Measurements from ENCODE around the gene STPG2. TPM values are rescaled to one million over a fixed set of nuclear protein-coding genes. Genes with fewer than 3 reads are reported as not detected.

STPG2 gene
- polyA plus RNA-seq, 2 donors = 0.02 TPM; not detected in 1

GRCh38 chr4:97868097-97868496, 275.2 kb downstream of the STPG2 start:
- Histone ChIP-seq H3K36me3 (ENCODE audit: control insufficient read depth in 2 of 2, insufficient read depth in 2 of 2, low read length in 1 of 2) (no peaks in the 10 kb centered on the region), H3K4me1 (ENCODE audit: control insufficient read depth in 2 of 2, insufficient read depth in 2 of 2, low read length in 1 of 2) (no peaks in the 10 kb centered on the region), H3K27me3 (ENCODE audit: control insufficient read depth in 1 of 2, insufficient read depth in 2 of 2, low read length in 2 of 2) (no peaks in the 10 kb centered on the region), H3K9me3 (ENCODE audit: control insufficient read depth in 2 of 2, insufficient read depth in 1 of 2, low read depth in 1 of 2, low read length in 1 of 2) (no peaks in the 10 kb centered on the region), H3K4me3 (ENCODE audit: low read depth in 1 of 2, low read length in 2 of 2) (no peak overlapping the region), H3K27ac (ENCODE audit: low read depth in 2 of 2, low read length in 1 of 2) (no peak overlapping the region)
- WGBS, 2 donors = 46 to 60% methylated on average over 4 of the region's 4 CpGs

- Histone ChIP-seq H3K27ac (ENCODE audit: low read depth in 2 of 2, low read length in 1 of 2) (no peak overlapping the region), H3K4me3 (ENCODE audit: low read depth in 1 of 2, low read length in 2 of 2) (no peak overlapping the region), H3K27me3 (ENCODE audit: control insufficient read depth in 1 of 2, insufficient read depth in 2 of 2, low read length in 2 of 2) (no peaks in the 10 kb centered on the region), H3K4me1 (ENCODE audit: control insufficient read depth in 2 of 2, insufficient read depth in 2 of 2, low read length in 1 of 2) (no peaks in the 10 kb centered on the region), H3K36me3 (ENCODE audit: control insufficient read depth in 2 of 2, insufficient read depth in 2 of 2, low read length in 1 of 2) (no peaks in the 10 kb centered on the region), H3K9me3 (ENCODE audit: control insufficient read depth in 2 of 2, insufficient read depth in 1 of 2, low read depth in 1 of 2, low read length in 1 of 2) (no peaks in the 10 kb centered on the region)
- 47 to 61% methylated on average over 1 of the region's 1 CpG for WGBS, 2 donors
Measured at GRCh38 chr4:97867557-97868091, 275.7 kb downstream of the STPG2 start.

- H3K27ac ChIP-seq (ENCODE audit: low read depth in 2 of 2, low read length in 1 of 2) = no peak overlapping the region
- no peaks in the 10 kb centered on the region for H3K27me3 ChIP-seq (ENCODE audit: control insufficient read depth in 1 of 2, insufficient read depth in 2 of 2, low read length in 2 of 2)
- no peaks in the 10 kb centered on the region for H3K9me3 ChIP-seq (ENCODE audit: control insufficient read depth in 2 of 2, insufficient read depth in 1 of 2, low read depth in 1 of 2, low read length in 1 of 2)
- H3K4me1 ChIP-seq (ENCODE audit: control insufficient read depth in 2 of 2, insufficient read depth in 2 of 2, low read length in 1 of 2) = no peaks in the 10 kb centered on the region
- H3K4me3 ChIP-seq (ENCODE audit: low read depth in 1 of 2, low read length in 2 of 2) = no peak overlapping the region
- no peaks in the 10 kb centered on the region for H3K36me3 ChIP-seq (ENCODE audit: control insufficient read depth in 2 of 2, insufficient read depth in 2 of 2, low read length in 1 of 2)
Measured at GRCh38 chr4:97866821-97867556, 276.3 kb downstream of the STPG2 start.

GRCh38 chr4:97851115-97851514, 292.2 kb downstream of the STPG2 start:
- Histone ChIP-seq H3K36me3 (ENCODE audit: control insufficient read depth in 2 of 2, insufficient read depth in 2 of 2, low read length in 1 of 2) (no peaks in the 10 kb centered on the region), H3K27me3 (ENCODE audit: control insufficient read depth in 1 of 2, insufficient read depth in 2 of 2, low read length in 2 of 2) (no peaks in the 10 kb centered on the region), H3K4me3 (ENCODE audit: low read depth in 1 of 2, low read length in 2 of 2) (no peak overlapping the region), H3K9me3 (ENCODE audit: control insufficient read depth in 2 of 2, insufficient read depth in 1 of 2, low read depth in 1 of 2, low read length in 1 of 2) (no peaks in the 10 kb centered on the region), H3K27ac (ENCODE audit: low read depth in 2 of 2, low read length in 1 of 2) (no peak overlapping the region), H3K4me1 (ENCODE audit: control insufficient read depth in 2 of 2, insufficient read depth in 2 of 2, low read length in 1 of 2) (no peaks in the 10 kb centered on the region)
- 79 to 89% methylated on average over 1 of the region's 1 CpG for WGBS, 2 donors

- Histone ChIP-seq H3K36me3 (ENCODE audit: control insufficient read depth in 2 of 2, insufficient read depth in 2 of 2, low read length in 1 of 2) (no peaks in the 10 kb centered on the region), H3K27ac (ENCODE audit: low read depth in 2 of 2, low read length in 1 of 2) (no peak overlapping the region), H3K4me1 (ENCODE audit: control insufficient read depth in 2 of 2, insufficient read depth in 2 of 2, low read length in 1 of 2) (no peaks in the 10 kb centered on the region), H3K9me3 (ENCODE audit: control insufficient read depth in 2 of 2, insufficient read depth in 1 of 2, low read depth in 1 of 2, low read length in 1 of 2) (no peaks in the 10 kb centered on the region), H3K27me3 (ENCODE audit: control insufficient read depth in 1 of 2, insufficient read depth in 2 of 2, low read length in 2 of 2) (no peaks in the 10 kb centered on the region), H3K4me3 (ENCODE audit: low read depth in 1 of 2, low read length in 2 of 2) (no peak overlapping the region)
Measured at GRCh38 chr4:97845758-97846157, 297.5 kb downstream of the STPG2 start.

GRCh38 chr4:97841512-97841911, 301.8 kb downstream of the STPG2 start:
- Histone ChIP-seq H3K36me3 (ENCODE audit: control insufficient read depth in 2 of 2, insufficient read depth in 2 of 2, low read length in 1 of 2) (no peaks in the 10 kb centered on the region), H3K27ac (ENCODE audit: low read depth in 2 of 2, low read length in 1 of 2) (no peak overlapping the region), H3K9me3 (ENCODE audit: control insufficient read depth in 2 of 2, insufficient read depth in 1 of 2, low read depth in 1 of 2, low read length in 1 of 2) (no peaks in the 10 kb centered on the region), H3K4me3 (ENCODE audit: low read depth in 1 of 2, low read length in 2 of 2) (no peak overlapping the region), H3K4me1 (ENCODE audit: control insufficient read depth in 2 of 2, insufficient read depth in 2 of 2, low read length in 1 of 2) (no peaks in the 10 kb centered on the region), H3K27me3 (ENCODE audit: control insufficient read depth in 1 of 2, insufficient read depth in 2 of 2, low read length in 2 of 2) (no peaks in the 10 kb centered on the region)
- 84 to 94% methylated on average over 1 of the region's 1 CpG for WGBS, 2 donors

GRCh38 chr4:97836662-97837061, 306.6 kb downstream of the STPG2 start:
- Histone ChIP-seq H3K27me3 (ENCODE audit: control insufficient read depth in 1 of 2, insufficient read depth in 2 of 2, low read length in 2 of 2) (no peaks in the 10 kb centered on the region), H3K27ac (ENCODE audit: low read depth in 2 of 2, low read length in 1 of 2) (no peak overlapping the region), H3K4me3 (ENCODE audit: low read depth in 1 of 2, low read length in 2 of 2) (no peak overlapping the region), H3K36me3 (ENCODE audit: control insufficient read depth in 2 of 2, insufficient read depth in 2 of 2, low read length in 1 of 2) (no peaks in the 10 kb centered on the region), H3K9me3 (ENCODE audit: control insufficient read depth in 2 of 2, insufficient read depth in 1 of 2, low read depth in 1 of 2, low read length in 1 of 2) (peaks cover 0 to 2% of the 10 kb centered on the region in 2 donors), H3K4me1 (ENCODE audit: control insufficient read depth in 2 of 2, insufficient read depth in 2 of 2, low read length in 1 of 2) (no peaks in the 10 kb centered on the region)

- no peaks in the 10 kb centered on the region for H3K9me3 ChIP-seq (ENCODE audit: control insufficient read depth in 2 of 2, insufficient read depth in 1 of 2, low read depth in 1 of 2, low read length in 1 of 2)
- no peak overlapping the region for H3K27ac ChIP-seq (ENCODE audit: low read depth in 2 of 2, low read length in 1 of 2)
- WGBS, 2 donors = 77 to 81% methylated on average over 7 of the region's 7 CpGs
- H3K36me3 ChIP-seq (ENCODE audit: control insufficient read depth in 2 of 2, insufficient read depth in 2 of 2, low read length in 1 of 2) = no peaks in the 10 kb centered on the region
- H3K4me1 ChIP-seq (ENCODE audit: control insufficient read depth in 2 of 2, insufficient read depth in 2 of 2, low read length in 1 of 2) = no peaks in the 10 kb centered on the region
- H3K27me3 ChIP-seq (ENCODE audit: control insufficient read depth in 1 of 2, insufficient read depth in 2 of 2, low read length in 2 of 2) = no peaks in the 10 kb centered on the region
- H3K4me3 ChIP-seq (ENCODE audit: low read depth in 1 of 2, low read length in 2 of 2) = no peak overlapping the region
Measured at GRCh38 chr4:97828646-97829045, 314.6 kb downstream of the STPG2 start.

GRCh38 chr4:97819294-97819693, 324.0 kb downstream of the STPG2 start:
- H3K36me3 ChIP-seq (ENCODE audit: control insufficient read depth in 2 of 2, insufficient read depth in 2 of 2, low read length in 1 of 2) = no peaks in the 10 kb centered on the region
- 70 to 74% methylated on average over 1 of the region's 1 CpG for WGBS, 2 donors
- H3K27me3 ChIP-seq (ENCODE audit: control insufficient read depth in 1 of 2, insufficient read depth in 2 of 2, low read length in 2 of 2) = no peaks in the 10 kb centered on the region
- no peak overlapping the region for H3K27ac ChIP-seq (ENCODE audit: low read depth in 2 of 2, low read length in 1 of 2)
- H3K9me3 ChIP-seq (ENCODE audit: control insufficient read depth in 2 of 2, insufficient read depth in 1 of 2, low read depth in 1 of 2, low read length in 1 of 2) = no peaks in the 10 kb centered on the region
- H3K4me3 ChIP-seq (ENCODE audit: low read depth in 1 of 2, low read length in 2 of 2) = no peak overlapping the region
- H3K4me1 ChIP-seq (ENCODE audit: control insufficient read depth in 2 of 2, insufficient read depth in 2 of 2, low read length in 1 of 2) = no peaks in the 10 kb centered on the region

- 97 to 100% methylated on average over 1 of the region's 1 CpG for WGBS, 2 donors
- Histone ChIP-seq H3K4me1 (ENCODE audit: control insufficient read depth in 2 of 2, insufficient read depth in 2 of 2, low read length in 1 of 2) (no peaks in the 10 kb centered on the region), H3K9me3 (ENCODE audit: control insufficient read depth in 2 of 2, insufficient read depth in 1 of 2, low read depth in 1 of 2, low read length in 1 of 2) (no peaks in the 10 kb centered on the region), H3K27me3 (ENCODE audit: control insufficient read depth in 1 of 2, insufficient read depth in 2 of 2, low read length in 2 of 2) (no peaks in the 10 kb centered on the region), H3K4me3 (ENCODE audit: low read depth in 1 of 2, low read length in 2 of 2) (no peak overlapping the region), H3K36me3 (ENCODE audit: control insufficient read depth in 2 of 2, insufficient read depth in 2 of 2, low read length in 1 of 2) (no peaks in the 10 kb centered on the region), H3K27ac (ENCODE audit: low read depth in 2 of 2, low read length in 1 of 2) (no peak overlapping the region)
Measured at GRCh38 chr4:97812768-97813167, 330.5 kb downstream of the STPG2 start.

All from esophagus (tissue), 2 donors.